NCI-H345 treated with DMSO at 0.1 percent for 48 hours (cell line): ENCODE measurements around the gene CTSK.
"Not testable (repeated sequence)": the region's sequence is repeated elsewhere in the genome, so short reads cannot be mapped to it uniquely, and the experiment has no call there.

Experiments
- DNase-seq: peaks from one replicate; lab custom pipeline; 2025; ENCODE audit not compliant: unreplicated experiment; lab: John Stamatoyannopoulos, UW

Gene CTSK

GRCh38 chr1:150808121-150808520 lies at the start of gene CTSK:
TSS of gene CTSK (minus strand) at chr1:150808260. CDS start at chr1:150806805, 1,455 bp downstream.
- no peak for DNase-seq

GRCh38 chr1:150852734-150853133 lies 44.7 kb upstream of the CTSK start:
- not testable (repeated sequence) for DNase-seq

GRCh38 chr1:150850801-150851362 lies 42.8 kb upstream of the CTSK start:
- DNase-seq, result not testable (repeated sequence)

GRCh38 chr1:150846473-150847146 lies 38.5 kb upstream of the CTSK start:
- no peak for DNase-seq

GRCh38 chr1:150843474-150843873 lies 35.4 kb upstream of the CTSK start:
- DNase-seq, result no peak

GRCh38 chr1:150842964-150843363 lies 34.9 kb upstream of the CTSK start:
- DNase-seq, result no peak

GRCh38 chr1:150842343-150842742 lies 34.3 kb upstream of the CTSK start:
- no peak for DNase-seq

GRCh38 chr1:150841626-150842025 lies 33.6 kb upstream of the CTSK start:
- no peak for DNase-seq

- DNase-seq, result not testable (repeated sequence)
Observed at GRCh38 chr1:150840850-150841249, 32.8 kb upstream of the CTSK start.

GRCh38 chr1:150836129-150836773 lies 28.2 kb upstream of the CTSK start:
- DNase-seq, result no peak

- not testable (repeated sequence) for DNase-seq
Observed at GRCh38 chr1:150833961-150834360, 25.9 kb upstream of the CTSK start.

- DNase-seq, result no peak
Observed at GRCh38 chr1:150832597-150832996, 24.5 kb upstream of the CTSK start.

GRCh38 chr1:150829751-150830150 lies 21.7 kb upstream of the CTSK start:
- no peak for DNase-seq

GRCh38 chr1:150826299-150826698 lies 18.2 kb upstream of the CTSK start:
- DNase-seq, result no peak

GRCh38 chr1:150820730-150821512 lies 12.9 kb upstream of the CTSK start:
- no peak for DNase-seq

- DNase-seq, result no peak
Observed at GRCh38 chr1:150815871-150816270, 7.8 kb upstream of the CTSK start.

GRCh38 chr1:150813028-150813707 lies 5.1 kb upstream of the CTSK start:
- peak; percentile 11 for DNase-seq

- no peak for DNase-seq
Observed at GRCh38 chr1:150810958-150811659, 3.0 kb upstream of the CTSK start.

GRCh38 chr1:150809651-150810050 lies 1.6 kb upstream of the CTSK start:
- no peak for DNase-seq

- DNase-seq, result no peak
Observed at GRCh38 chr1:150808846-150809245, 786 bp upstream of the CTSK start.
